NCI-H748 (cell line): ENCODE data around the gene TMPRSS9.

ENCODE experiments used
- DNase-seq: peaks from one replicate; lab custom pipeline; 2025; ENCODE audit not compliant: unreplicated experiment; lab: John Stamatoyannopoulos, UW

The TMPRSS9 gene

DNA sequence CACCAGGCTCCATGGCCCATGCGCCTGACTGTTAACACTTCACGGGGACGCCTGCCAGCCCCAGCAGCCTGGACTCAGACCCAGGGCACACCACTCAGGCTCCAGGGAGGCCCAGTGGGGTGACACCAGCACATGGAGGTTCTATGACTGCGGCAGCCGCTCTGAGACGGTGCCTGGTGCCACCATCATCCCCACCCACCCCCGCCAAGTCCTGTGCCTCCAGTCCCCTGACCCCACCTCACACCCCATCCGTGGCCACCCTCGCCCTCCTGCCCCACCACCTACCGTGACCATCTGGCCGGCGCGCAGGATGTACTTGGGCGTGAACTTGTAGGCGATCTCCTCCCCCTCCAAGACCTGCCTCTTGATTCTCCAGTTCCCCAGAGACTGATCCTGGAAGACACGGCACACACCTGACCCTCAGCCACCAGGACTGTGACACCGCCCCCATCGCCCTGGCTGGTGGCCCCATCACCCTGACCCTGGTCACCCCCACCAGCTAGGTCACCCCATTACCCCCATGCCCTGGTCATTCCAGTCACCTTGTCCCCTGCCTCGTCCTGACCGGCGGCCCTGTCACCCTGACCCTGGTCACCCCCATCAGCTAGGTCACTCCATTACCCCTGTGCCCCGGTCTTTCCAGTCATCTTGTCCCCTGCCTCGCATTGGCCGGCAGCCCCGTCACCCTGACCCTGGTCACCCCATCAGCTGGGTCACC lies 72.2 kb downstream of the TMPRSS9 start:
- DNase-seq: no peak

DNA sequence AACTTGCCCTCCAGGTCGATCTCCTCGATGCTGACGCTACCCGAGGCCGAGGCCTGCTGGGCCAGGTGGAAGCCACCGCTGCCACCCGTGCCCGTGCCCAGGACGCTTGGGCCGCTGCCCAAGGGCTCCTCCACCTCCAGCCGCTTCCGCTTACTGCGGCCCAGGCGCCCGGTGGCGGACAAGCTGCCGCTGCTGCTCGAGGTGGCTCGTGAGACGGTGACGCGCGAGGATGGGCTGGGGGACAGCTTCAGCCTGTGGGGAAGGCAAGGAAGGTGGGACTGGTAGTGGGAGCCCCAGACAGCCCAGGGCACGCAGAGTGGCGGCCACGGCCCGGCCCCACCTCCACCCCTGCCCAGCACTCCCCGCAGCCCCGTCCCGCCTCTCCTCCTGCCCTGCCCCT lies 73.8 kb downstream of the TMPRSS9 start:
- DNase-seq: no peak

DNA sequence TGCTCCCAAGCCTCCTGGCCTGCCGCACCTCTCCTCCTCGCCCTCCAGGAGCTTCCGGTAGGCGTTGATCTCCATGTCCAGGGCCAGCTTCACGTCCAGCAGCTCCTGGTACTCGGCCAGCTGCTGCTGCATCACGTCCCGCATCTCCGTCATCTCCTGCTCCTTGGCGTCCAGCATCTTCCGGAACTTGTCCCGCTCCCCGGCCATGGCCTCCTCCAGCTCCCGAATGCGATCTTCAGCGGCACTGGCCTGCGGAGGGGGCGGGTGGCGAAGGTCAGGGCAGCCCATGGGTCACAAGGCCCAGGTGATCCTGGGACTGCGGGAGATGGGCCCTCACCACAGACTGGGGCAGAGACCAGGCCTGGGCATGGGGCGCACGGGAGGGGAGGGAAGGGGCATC lies 74.2 kb downstream of the TMPRSS9 start:
- no peak for DNase-seq

DNA sequence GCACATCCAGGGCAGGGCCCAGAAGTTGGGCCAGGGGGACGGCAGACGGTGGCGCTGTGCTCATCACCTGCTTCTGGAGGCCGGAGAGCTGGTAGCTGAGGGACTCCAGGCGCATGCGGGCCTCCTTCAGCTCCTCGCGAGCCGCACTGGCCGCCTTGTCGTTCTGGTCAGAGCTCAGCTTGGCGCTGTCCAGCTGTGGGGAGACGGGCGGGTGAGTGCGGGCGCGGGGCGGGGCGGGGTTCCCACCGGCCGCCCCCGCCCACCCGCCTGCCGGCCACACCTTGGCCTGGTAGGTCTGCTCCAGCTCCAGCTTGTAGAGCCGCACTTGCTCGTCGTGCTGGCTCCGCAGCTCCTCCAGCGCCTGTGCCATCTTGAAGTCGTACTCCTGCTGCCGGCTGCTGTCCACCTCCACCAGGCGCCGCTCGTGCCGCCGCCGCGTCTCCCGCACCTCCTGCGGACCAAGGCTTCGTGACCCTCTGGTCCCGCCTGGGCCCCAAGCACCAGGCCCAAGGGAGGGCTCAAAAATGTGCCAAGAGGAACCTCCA lies 74.7 kb downstream of the TMPRSS9 start:
- DNase-seq: no peak

DNA sequence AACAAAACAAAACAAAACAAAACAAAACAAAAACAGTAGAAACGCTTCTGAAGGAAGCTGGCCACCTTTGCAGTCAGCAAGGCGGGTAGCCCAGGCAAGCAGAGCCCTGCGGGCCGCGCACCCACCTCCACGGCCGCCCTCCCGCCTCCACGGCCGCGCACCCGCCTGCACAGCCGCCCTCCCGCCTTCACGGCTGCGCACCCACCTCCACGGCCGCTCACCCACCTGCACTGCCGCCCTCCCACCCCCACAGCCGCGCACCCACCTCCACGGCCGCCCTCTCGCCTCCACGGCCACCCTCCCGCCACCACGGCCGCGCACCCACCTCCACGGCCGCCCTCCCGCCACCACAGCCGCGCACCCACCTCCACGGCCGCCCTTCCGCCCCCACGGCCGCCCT lies 76.3 kb downstream of the TMPRSS9 start:
- no peak for DNase-seq

DNA sequence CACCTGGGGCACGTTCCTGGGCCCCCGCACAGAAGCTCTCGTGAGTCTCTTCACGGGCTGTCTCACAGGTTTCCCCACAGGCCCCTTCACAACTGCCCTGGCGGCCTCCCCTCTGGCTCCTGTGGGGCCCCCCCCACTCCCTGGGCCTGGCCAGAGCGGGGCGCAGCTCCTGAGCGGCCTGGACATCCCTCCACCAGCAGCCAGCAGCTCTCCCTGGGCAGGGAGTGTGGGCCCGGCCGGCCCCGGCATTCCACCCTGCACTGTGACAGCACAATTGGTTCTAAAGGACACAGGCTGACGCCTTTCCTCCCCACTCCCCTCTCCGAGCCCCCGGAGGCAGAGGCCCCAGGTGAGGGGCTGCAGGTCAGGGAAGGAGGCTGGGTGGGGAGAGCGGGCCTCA lies 76.9 kb downstream of the TMPRSS9 start:
- DNase-seq: no peak

DNA sequence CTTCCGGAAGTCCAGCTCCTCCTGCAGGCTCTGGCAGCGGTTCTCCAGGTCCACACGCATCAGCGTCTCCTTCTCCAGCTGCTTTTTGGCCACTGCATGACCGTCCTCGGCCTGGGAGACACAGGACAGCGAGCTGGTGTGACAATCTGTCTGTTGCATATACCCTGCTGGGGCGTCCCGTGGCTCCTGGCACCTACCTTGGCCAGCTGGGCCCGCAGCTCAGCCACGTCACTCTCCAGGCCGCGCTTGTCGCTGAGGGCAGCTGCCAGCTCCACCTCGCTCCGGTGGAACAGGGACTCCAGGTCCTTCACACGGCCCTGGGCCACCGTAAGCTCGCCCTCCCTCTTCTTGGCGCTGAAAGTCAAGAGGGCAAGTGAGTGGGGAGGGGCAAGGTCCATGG lies 78.1 kb downstream of the TMPRSS9 start:
- no peak for DNase-seq

DNA sequence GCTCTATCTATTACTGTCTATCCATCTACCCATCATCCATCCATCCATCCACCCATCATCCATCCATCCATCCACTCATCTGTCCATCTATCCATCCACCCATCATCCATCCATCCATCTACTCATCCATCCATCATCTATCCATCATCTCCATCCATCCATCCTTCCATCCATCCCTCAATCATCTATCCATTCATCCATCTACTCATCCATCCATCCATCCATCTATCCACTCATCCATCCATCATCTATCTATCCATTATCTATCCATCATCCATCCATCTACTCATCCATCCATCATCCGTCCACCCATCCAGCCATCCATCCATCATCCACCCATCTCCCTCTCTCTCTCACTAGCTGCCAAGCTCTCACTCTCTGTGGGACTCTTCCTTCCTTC lies 80.5 kb downstream of the TMPRSS9 start:
- no peak for DNase-seq

DNA sequence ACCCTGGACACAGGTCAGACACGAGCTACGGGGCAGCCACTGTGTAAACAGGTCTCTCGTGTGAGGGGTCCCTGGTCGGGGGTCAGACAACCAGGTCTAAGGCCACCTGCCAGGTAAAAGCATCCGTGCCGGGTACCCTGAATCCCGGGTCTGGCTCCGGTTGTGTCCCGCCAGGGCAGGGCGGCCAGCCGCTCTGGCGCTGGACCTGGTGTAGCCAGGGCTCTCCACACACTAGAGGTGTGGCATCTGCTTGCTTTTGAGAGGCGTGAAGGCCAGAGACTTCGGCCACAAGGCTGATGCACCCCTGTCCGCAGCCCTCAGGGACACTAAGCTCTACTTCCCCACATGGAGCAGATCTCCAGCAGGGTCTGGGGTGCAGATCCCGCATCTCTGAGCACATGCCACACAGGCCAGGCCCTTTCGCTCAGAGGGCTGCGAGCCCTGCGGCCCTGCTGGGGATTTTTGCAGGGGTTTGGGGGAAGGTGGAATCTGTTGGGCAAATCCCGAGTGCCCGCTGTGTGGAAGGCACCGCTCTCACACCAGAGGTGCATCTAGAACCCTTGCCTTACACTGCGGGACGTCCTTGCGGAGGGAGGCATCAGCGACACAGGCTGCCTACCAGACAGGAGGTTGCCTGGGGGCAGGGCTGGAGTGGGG lies 81.2 kb downstream of the TMPRSS9 start:
- no peak for DNase-seq

DNA sequence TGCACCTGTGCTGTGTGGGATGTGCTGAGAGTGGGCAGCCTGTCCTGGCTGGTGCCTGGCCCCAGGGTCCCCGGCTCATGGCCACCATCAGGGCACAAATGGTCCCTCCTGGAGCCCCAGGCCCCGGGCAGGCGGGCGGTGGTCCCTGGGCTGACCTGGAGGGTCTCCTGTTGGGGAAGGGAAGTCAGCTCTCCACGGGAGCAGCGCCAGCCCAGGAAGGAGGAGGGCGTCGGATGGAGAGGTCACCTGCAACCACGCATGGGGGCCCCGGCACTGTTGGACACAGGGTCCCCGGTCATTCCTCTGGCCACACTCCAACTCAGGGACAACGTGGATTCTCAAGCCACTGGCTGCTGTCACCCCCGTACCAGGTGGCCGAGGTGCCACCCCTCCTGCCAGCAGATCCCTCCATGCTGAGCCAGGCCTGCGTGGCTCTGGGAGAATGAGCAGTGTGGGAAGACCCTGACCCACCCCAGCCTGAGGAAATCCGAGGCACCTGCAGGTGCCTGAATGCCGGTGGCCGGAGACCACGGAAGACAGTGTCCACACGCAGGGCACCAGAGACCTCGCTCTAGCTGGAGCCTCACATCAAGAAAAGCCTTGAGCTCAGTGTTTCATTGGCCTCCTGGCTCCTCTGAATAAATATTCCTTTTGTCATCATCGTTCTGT lies 83.2 kb downstream of the TMPRSS9 start:
- DNase-seq: no peak

DNA sequence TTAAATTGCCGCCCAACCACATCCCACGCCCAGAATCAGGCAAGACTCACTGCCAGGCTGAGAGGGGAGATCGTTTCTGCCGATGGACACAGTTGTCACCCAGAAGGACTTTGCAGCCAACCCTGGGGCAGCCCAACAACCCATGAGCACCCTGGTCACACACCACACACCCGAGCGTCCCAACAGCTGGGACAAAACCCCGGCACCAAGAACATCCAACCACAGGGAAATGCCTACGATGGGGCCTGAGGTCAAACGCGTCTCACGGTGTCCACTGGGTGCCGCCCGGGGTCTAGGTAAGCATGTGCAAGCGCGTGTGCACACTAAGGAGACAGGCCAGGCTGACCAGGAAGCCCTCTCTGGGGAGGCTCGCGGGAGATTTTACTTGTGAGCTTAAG lies 83.7 kb downstream of the TMPRSS9 start:
- no peak for DNase-seq

DNA sequence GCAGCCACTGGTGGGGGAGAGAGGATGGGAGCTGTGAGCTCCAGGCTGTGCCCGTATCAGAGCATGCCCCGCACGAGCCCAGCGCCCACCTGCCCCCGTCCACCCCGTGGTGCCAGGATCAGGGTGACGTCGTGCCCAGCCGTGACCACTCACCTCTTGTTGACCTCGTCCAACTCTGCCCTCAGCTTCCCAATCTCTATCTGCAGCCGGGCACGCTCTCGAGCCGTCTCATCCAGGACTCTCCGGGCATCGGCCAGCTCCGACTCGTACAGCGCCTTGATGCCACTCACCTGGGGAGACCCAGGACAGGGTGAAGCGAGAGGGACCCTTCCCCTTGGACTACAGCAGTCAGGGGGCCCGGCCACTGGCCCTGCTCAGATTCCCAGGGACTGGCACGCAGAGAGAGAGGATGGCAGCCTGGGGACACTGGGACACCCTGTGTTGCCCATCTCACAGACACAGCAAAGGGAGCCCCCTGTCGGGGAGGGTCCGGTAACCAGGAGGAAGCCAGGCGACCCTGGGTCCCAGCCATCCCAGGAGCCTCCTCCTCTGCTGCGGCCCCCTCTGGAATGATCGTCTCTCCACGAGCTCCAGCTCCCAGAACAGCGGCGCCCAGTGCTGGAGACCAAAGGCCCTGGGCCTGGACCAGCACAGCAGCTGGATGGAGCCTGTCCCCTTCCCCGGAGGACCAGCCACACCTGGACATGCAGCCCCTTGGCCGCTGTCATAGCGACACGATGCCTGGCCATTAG lies 84.4 kb downstream of the TMPRSS9 start:
- DNase-seq: no peak

DNA sequence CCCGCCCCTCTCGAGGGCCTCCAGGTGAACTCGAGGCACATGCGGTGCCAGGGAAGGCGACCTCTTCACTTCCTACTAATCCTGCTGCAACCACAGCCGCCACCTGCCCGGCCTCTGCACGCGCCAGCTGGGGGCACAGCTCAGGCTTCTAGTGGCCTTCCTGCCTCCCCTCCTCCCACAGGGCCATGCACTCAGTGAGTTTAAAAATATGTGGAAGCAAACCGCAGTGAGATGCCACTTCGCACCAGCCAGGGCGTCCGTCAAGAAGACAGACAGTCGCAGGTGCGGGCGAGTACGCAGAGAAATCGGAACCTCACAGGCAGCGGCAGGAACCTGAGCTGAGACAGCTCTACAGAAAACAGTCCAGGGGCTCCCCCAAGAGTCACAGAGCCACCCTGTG lies 86.3 kb downstream of the TMPRSS9 start:
- DNase-seq: no peak

DNA sequence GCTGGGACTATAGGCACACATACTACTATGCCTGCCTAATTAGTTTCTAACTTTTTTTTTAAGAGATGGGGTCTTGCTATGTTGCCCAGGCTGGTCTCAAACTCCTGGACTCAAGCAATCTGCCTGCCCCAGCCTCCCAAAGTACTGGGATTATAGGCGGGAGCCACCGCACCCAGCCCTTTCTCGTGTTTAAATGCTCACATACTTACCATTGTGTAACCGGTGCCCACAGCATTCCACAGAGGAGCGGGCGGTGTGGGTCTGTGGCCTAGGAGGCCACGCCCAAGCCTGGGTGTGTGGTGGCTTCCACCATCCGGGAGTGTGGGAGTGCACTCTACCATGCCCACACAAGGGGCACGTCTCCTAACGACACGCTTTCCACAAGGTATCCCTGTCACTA lies 89.0 kb downstream of the TMPRSS9 start:
- DNase-seq: no peak

DNA sequence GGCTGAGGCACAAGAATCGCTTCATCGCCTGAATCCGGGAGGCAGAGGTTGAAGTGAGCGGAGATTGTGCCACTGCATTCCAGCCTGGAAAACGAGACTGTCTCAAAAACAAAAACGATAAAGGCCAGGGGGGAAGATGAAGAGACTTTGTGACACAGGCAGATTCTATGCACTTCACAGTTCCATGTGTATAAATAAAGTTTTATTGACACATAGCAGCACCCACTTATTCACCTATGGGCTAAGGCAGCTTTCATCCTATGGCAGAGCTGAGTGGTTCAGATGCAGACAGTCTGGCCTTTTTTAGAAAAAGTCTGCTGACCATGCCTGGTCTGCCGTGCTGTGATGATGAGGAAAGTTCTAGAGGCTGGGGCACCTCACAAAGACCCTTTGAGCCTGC lies 91.1 kb downstream of the TMPRSS9 start:
- no peak for DNase-seq

DNA sequence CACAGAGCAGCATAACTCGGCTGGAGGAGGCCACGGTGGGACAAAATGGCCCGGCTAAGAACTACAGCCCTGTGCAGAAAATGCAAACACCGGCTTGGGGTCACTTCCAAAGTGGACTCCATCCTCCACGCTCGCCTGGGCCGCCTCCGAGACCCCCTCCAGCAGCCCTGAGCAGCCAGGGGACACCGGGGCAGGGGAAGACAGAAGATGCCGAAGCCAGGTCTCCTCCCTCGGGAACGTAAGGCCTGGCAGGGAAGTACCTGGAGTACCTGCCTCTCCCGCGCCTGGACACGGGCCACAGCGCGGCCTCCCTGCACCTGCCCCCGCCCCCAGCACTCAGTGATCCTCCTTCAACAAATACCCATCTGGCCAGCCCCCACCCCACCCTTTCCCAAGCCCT lies 91.7 kb downstream of the TMPRSS9 start:
- DNase-seq: no peak

DNA sequence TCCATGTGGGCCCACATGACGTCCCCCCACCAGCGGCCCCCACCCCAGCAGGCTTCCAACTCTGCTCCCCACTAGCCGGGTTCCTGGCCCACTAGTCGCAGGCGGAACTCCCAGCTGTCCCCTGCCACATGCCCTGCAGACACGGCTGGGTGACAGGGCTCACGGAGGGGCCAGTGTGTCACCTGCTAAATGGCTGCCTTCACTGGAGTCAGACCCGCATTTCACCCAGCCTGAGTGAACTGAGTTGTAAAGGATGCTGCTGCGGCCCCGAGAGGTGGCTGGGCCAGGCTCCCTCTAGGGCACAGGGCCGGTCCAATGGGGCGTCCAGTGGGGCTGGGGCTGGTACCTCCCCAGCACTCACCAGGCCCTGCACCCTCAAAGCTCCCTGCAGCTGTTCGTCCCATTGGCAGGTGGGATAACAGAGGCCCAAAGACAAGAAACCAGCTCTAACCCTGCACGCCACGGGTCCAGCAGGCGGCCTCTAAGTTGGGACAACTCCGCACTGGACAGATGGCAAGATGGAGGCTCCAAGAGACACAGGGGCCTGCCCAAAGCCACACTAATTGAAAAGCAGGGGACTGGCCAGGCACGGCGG lies 93.5 kb downstream of the TMPRSS9 start:
- no peak for DNase-seq

DNA sequence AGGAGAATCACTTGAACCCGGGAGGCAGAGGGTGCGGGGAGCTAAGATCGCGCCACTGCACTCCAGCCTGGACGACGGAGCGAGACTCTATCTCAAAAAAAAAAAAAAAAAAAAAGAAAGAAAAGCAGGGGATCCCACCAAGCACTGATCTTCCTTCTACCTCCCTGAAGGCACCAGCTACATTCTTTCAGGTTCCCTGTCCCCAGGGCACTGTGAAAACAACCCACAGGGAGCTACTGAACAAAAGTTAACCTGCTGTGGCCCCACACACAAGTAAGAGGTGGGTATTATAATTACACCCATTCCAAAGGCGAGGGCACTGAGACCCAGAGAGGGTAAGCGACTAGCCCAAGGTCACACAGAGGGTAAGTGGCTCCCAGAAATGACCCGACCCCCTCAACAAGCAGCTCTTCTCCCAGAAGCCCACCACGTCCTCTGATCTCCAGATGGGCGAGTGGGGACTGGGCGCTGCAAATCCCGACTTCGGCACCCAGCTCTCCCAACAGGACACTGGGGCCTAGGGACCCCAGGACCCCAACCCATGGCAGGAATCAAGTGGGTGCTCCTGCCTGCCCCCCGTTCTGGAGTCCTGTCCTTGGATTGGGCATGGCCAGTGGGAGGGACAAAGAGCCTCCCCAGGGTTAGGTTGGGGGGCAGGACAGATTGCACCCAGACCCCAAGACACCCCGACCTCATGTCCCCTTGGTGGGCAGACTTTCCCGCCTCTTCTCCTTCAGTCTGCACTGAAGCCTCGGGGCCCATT lies 94.3 kb downstream of the TMPRSS9 start:
- no peak for DNase-seq

DNA sequence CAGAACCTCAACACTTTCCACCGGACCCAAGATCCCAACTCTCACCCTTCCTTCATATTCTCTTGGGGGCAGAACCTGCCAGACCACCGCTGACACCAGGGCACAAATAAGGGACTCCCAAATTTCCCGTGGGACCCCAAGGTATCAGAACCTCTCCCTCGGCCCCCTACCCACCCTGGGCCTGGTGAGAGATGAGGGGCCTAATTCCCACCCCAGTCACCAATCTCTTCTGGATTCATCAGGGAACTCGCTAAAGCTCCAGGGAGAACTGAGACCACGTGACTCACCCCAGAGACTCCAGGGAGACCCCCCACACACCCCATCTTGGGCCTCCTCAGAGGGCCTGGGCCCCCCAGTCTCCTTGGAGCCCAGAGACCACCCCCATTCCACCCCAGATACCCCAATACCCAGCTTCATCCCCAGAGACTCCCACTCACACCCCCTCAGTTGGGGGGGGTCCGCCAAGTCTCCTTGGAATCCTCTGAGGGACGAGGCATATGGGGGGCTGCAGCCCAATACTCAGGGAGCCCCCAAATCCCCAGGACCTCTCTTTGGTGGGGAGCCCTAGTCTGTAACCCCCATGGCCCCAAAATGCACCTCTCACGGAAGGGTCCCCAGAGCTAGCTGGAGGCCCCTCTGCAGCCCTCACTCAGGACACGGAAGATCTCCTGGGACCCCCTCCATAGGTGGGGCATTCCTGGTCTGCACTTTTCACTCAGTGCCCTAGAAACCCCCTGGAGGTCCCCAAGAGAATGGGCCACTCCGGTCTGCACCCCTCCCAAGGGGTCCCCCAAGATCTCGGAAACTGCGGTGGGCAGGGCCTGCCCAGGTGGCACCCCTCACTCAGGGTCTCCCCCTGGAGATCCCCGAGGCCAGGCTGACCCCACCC lies 95.1 kb downstream of the TMPRSS9 start:
- DNase-seq: no peak
